Activated CD8-positive, alpha-beta memory T cell treated with anti-CD3 and anti-CD28 coated beads, Interleukin-2, amount 10 ng/mL, durations not matched to agents 7 days and 5 days (primary cell): ENCODE measurements around the gene SLC36A3. TPM values are rescaled to one million over a fixed set of nuclear protein-coding genes. Genes with fewer than 3 reads are reported as not detected.

Source experiments
- ATAC-seq: fragments of 150-1000 bp; cut with Tn5 transposase; one replicate; pipeline ENCODE4 v1.10.0; 2021; ENCODE audit warnings: moderate library complexity
- CTCF ChIA-PET: fragments of 350-600 bp; sonication (Branson Sonifier 250); formaldehyde crosslinking; loops from one replicate; lab custom pipeline; 2021; ENCODE audit warnings: antibody characterized with exemption; lab: Charles Lee
- DNase-seq: peaks from one replicate; pipeline ENCODE4 v3.0.0-alpha.2; 2020
- H3K27ac Mint-ChIP-seq: one replicate; pipeline ENCODE4 v1.8.0; 2021; ENCODE audit warnings: mild to moderate bottlenecking, mixed read lengths
- H3K27me3 Mint-ChIP-seq: one replicate; pipeline ENCODE4 v1.8.0; 2021; ENCODE audit warnings: mixed read lengths
- H3K36me3 Mint-ChIP-seq: one replicate; pipeline ENCODE4 v1.8.0; 2021; ENCODE audit warnings: mild to moderate bottlenecking, mixed read lengths
- H3K4me1 Mint-ChIP-seq: one replicate; pipeline ENCODE4 v1.8.0; 2021; ENCODE audit warnings: mixed read lengths
- H3K4me3 Mint-ChIP-seq: one replicate; pipeline ENCODE4 v1.8.0; 2021; ENCODE audit warnings: mild to moderate bottlenecking, moderate library complexity, mixed read lengths
- H3K9me3 Mint-ChIP-seq: one replicate; pipeline ENCODE4 v1.8.0; 2022; ENCODE audit warnings: low read depth, mixed read lengths
- total RNA-seq, 2 experiments: library from RNA; stranded (reverse); gene quantifications; one replicate each; pipeline ENCODE4 v1.2.3, GENCODE V29; 2021

Gene SLC36A3
- total RNA-seq, 2 experiments from 2014 or later = not detected

DNA sequence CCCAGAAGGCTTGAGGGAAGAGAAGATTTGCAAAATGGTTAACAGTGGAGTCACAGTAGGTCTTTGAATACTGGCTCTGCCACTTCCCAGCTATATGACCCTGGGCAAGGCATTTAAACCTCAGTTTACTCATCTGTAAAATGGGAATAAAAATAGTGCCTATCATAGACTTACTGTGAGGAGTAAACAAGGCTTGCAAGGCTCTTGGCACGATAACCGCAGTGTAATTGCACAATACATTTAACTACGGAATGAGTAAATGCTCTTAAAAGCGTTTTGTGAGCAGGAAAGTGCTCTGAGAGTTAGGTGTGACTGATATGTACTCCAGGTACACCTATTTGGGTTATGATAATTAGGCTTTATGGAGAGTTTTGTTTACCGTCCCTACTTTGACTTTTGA, 8.4 kb downstream of the SLC36A3 start:
- no peak for DNase-seq
- no peaks in the 10 kb centered on the region for H3K36me3 Mint-ChIP-seq
- CTCF ChIA-PET = no interaction called here

DNA sequence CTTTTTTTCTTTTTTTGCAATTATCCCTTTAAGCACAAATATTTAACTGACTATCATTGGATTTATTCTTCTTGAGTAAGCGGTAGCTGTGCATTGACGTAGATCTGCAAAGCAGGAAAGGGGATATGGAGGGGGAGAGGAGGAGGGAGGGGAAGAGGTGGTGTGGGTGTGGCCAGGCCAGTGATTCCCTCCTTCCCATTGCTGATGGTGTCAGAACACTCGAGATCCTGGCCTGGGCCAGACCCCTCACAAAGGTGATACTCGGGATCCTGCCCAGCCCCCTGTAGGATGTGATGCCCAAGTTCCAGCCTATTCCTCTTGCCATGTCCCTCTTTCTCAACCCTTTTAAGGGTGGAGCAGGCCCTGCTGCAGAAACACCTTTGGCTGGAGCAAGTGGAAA, 9.9 kb downstream of the SLC36A3 start:
- peaks cover 6% of the 10 kb centered on the region for H3K4me1 Mint-ChIP-seq
- ATAC-seq = no peak
- H3K9me3 Mint-ChIP-seq = no peaks in the 10 kb centered on the region
- CTCF ChIA-PET = no interaction called here
- peaks cover 7% of the 10 kb centered on the region for H3K27me3 Mint-ChIP-seq
- DNase-seq = no peak
- H3K27ac Mint-ChIP-seq = no peak overlapping the region
- no peaks in the 10 kb centered on the region for H3K36me3 Mint-ChIP-seq
- H3K4me3 Mint-ChIP-seq = no peak overlapping the region

More for the DNA sequence above, 8.4 kb downstream of the SLC36A3 start:
- Mint-ChIP-seq H3K9me3 (no peaks in the 10 kb centered on the region), H3K27me3 (peaks cover 7% of the 10 kb centered on the region), H3K27ac (no peak overlapping the region), H3K4me3 (no peak overlapping the region), H3K4me1 (peaks cover 6% of the 10 kb centered on the region)
- no peak for ATAC-seq

DNA sequence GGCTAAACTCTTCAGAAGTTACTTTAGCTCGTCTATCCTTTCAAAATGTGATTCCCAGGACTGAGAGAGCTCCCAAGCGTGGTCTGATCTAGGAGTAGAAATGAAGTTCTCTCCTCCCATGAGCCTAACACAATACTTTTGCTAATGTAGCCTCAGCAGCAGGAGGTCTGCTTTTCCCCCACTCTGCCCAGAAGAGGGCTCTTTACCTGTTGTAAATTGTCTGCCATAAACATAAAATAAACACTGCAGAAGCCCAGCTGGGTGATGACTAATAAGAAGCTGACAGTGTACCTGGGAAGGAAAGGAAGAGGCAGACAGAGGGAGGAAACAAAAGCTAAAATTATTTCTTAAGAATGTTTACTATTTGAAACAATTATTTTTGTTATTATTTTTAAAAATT, 15.4 kb downstream of the SLC36A3 start:
- ATAC-seq = no peak
- CTCF ChIA-PET = interaction anchor here (1.2 to 2.0 kb wide), 4 partner anchors 10 to 363 kb away, joined by 3 to 5 read pairs (median 4); no protein-coding TSS in a partner anchor
- peaks cover 3% of the 10 kb centered on the region for H3K4me1 Mint-ChIP-seq
- DNase-seq = no peak
- no peak overlapping the region for H3K27ac Mint-ChIP-seq
- H3K4me3 Mint-ChIP-seq = no peak overlapping the region
- H3K36me3 Mint-ChIP-seq = no peaks in the 10 kb centered on the region
- H3K9me3 Mint-ChIP-seq = no peaks in the 10 kb centered on the region
- H3K27me3 Mint-ChIP-seq = peaks cover 6% of the 10 kb centered on the region

DNA sequence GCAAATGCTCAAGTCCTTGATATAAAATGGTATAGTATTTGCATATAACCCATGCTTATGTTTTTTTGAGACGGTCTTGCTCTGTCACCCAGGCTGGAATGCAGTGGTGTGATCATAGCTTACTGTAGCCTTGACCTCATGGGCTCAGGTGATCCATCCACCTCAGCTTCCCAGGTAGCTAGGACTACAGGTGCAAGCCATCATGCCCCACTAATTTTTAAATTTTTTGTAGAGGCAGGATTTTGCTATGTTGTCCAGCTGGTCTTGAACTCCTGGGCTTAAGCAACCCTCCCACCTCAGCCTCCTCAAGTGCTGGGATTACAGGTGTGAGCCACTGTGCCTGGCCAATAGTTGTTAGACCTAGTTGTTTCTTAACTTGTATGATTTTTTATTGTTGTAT, 17.3 kb downstream of the SLC36A3 start:
- no peak for ATAC-seq
- CTCF ChIA-PET = interaction anchor here (1.1 to 1.2 kb wide), 2 partner anchors 30 to 121 kb away, joined by 3 to 4 read pairs; no protein-coding TSS in a partner anchor
- no peak for DNase-seq
- Mint-ChIP-seq H3K9me3 (no peaks in the 10 kb centered on the region), H3K27ac (no peak overlapping the region), H3K36me3 (no peaks in the 10 kb centered on the region), H3K4me1 (peaks cover 3% of the 10 kb centered on the region), H3K4me3 (no peak overlapping the region), H3K27me3 (peaks cover 8% of the 10 kb centered on the region)

DNA sequence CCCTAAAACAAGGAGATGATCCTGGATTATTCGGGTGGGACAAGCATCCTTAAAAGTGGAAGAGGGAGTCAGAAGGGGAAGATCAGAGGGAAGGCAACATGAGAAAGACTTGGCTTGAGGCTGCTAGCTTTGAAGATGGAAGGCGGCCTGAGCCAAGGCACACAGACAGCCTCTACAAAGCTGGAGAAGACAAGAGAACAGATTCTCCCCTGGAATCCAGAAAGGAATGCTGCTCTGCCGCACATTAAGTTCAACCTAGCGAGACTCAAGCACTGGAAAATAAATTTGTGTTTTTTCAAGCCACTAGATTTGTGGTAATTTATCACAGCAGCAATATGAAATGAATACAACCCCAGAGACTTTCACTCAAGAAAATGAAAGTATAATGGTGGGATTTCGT, 17.9 kb downstream of the SLC36A3 start:
- CTCF ChIA-PET = interaction anchor here (0.6 to 1.3 kb wide), 4 partner anchors 31 to 726 kb away, joined by 3 to 4 read pairs (median 3); no protein-coding TSS in a partner anchor
- Mint-ChIP-seq H3K4me3 (no peak overlapping the region), H3K4me1 (peaks cover 3% of the 10 kb centered on the region), H3K36me3 (no peaks in the 10 kb centered on the region), H3K9me3 (no peaks in the 10 kb centered on the region), H3K27me3 (peaks cover 8% of the 10 kb centered on the region), H3K27ac (no peak overlapping the region)
- DNase-seq = no peak
- no peak for ATAC-seq

DNA sequence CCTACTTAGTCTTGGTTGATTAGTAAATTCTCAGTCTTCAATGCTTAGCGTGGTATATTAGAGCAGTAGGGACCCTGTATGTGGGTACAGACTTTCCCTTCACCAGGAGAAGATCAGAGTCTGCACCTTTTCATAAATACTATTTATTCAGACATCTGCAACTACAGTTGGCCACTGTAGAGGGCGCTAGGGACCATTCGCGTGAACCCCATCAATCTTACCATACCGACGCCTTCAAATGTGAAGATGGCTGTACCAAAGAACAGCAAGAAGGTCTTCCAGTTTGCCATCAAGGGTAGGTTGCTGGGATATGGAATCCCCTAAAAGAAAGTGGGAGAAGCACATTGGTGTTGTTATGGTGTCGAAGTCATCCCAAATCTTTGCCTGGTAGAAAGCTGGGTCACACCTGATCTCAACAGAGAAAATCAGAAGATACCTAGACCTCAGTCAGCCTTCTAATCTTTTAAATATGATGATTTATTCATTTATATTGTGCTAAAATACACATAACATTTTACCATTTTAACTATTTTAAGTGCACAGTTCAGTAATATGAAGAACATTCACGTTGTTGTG, 19.1 kb downstream of the SLC36A3 start:
- H3K4me3 Mint-ChIP-seq = no peak overlapping the region
- peaks cover 8% of the 10 kb centered on the region for H3K27me3 Mint-ChIP-seq
- no peaks in the 10 kb centered on the region for H3K36me3 Mint-ChIP-seq
- CTCF ChIA-PET = interaction anchor here (1.3 kb wide), 1 partner anchor 32 kb away, joined by 3 read pairs; no protein-coding TSS in a partner anchor
- H3K27ac Mint-ChIP-seq = no peak overlapping the region
- ATAC-seq (no peak), DNase-seq (no peak)
- peaks cover 3% of the 10 kb centered on the region for H3K4me1 Mint-ChIP-seq
- H3K9me3 Mint-ChIP-seq = no peaks in the 10 kb centered on the region

DNA sequence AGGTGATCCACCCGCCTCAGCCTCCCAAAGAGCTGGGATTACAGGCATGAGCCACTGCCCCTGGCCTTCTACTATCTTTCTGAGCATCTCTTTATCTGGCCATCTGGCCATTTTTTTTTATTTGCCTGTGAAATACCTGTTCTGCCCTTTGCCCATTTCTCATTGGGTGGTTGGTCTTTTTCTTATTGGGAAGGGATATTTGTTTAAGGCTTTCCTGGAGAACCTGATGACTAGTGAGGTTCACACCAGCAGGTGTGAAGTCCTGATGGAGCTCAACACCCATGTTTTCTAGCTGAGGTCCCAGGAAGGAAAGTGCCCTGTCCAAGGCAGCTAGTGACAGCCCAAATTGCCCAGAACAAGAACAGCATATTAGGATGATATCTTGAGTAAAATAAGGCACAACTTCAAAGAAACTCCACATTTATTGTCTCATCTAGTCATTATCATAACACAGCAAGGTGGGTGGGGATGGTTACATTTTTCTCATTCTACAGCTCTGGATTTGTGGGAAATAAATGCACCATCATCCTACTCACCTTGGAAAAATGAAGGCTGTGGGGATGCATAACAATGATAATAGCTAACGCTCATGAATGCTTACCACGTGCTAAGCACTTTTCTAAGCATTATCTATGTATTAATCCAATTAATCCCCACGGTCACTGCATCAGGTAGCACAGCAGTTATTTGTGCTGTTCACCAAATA, 20.3 kb downstream of the SLC36A3 start:
- H3K27me3 Mint-ChIP-seq = peaks cover 8% of the 10 kb centered on the region
- ATAC-seq (no peak), DNase-seq (no peak)
- H3K4me3 Mint-ChIP-seq = no peak overlapping the region
- CTCF ChIA-PET = no interaction called here
- no peak overlapping the region for H3K27ac Mint-ChIP-seq
- no peaks in the 10 kb centered on the region for H3K36me3 Mint-ChIP-seq
- no peaks in the 10 kb centered on the region for H3K9me3 Mint-ChIP-seq
- H3K4me1 Mint-ChIP-seq = peaks cover 2% of the 10 kb centered on the region

DNA sequence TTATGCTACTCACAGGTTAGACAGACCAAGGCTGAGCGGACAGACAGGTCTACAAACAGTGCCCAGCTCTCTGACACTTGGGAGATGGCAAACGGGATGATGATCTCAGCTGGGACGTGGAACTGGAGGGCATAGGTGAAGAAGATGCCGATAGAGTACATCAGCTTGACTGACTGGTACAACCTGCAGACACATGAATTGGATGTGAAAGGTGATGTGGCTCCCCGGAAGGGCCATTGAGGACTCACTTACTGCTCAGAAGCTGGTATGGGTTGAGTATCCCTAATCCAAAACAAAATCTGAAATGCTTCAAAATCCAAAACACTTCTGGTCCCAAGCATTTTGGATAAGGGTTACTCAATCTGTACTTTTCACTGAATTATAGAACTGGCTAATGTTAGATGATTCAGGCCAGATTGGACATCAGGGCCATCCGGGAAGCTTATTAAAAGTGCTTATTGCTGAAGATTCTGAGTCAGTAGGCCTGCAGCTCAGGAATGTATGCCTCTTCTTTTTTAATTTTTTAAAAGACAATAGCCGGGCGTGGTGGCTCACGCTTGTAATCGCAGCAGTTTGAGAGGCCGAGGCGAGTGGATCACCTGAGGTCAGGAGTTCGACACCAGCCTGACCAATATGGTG, 22.4 kb downstream of the SLC36A3 start:
- Mint-ChIP-seq H3K27me3 (peaks cover 13% of the 10 kb centered on the region), H3K4me1 (no peaks in the 10 kb centered on the region)
- CTCF ChIA-PET = no interaction called here

DNA sequence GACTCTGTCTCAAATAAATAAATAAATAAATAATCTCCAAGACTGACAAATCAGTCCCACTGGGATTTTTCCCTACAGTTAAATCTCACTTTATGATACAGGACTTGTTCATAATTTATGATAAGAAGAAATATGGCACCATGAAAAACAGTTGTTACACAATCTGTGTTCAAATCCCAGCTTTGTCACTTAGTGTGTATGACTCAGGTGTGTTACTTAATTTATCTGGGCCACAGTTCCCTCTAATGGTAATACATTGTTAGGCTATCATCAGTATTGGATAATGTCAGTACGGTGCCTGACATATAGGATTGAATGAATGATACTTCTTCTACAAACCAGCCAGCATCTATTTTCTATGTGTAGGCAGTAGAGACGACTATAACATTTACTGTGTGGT, 23.1 kb downstream of the SLC36A3 start:
- DNase-seq (no peak), ATAC-seq (no peak)
- Mint-ChIP-seq H3K27me3 (peaks cover 11% of the 10 kb centered on the region), H3K4me1 (no peaks in the 10 kb centered on the region), H3K27ac (no peak overlapping the region), H3K4me3 (no peak overlapping the region), H3K9me3 (no peaks in the 10 kb centered on the region), H3K36me3 (no peaks in the 10 kb centered on the region)
- CTCF ChIA-PET = interaction anchor here (1.0 kb wide), 1 partner anchor 151 kb away, joined by 3 read pairs; no protein-coding TSS in a partner anchor

More for the DNA sequence above, 22.4 kb downstream of the SLC36A3 start:
- no peaks in the 10 kb centered on the region for H3K36me3 Mint-ChIP-seq
- H3K9me3 Mint-ChIP-seq = no peaks in the 10 kb centered on the region
- no peak for ATAC-seq
- no peak for DNase-seq
- H3K4me3 Mint-ChIP-seq = no peak overlapping the region
- H3K27ac Mint-ChIP-seq = no peak overlapping the region

DNA sequence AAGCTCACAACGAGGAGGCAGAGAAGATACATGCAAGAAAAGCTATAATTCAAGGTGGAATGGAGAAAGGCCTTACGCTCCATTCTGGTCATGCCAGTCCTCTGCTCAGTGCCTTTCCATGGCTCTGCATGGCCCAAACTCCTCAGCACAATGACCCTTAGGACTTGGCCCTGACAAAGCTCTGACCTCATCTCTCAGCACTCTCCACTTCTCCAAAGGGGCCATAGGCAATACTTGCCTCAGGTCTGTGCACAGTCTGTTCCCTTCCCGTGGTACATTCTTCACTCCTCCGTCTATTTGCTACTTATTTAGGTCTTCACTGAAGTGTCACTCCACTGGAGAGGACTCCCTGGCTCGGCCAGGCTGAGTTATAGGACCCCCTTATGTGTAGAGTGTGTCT, 24.7 kb downstream of the SLC36A3 start:
- H3K9me3 Mint-ChIP-seq = no peaks in the 10 kb centered on the region
- CTCF ChIA-PET = no interaction called here
- DNase-seq (no peak), ATAC-seq (no peak)
- H3K4me3 Mint-ChIP-seq = no peak overlapping the region
- H3K36me3 Mint-ChIP-seq = no peaks in the 10 kb centered on the region
- no peaks in the 10 kb centered on the region for H3K4me1 Mint-ChIP-seq
- H3K27me3 Mint-ChIP-seq = peaks cover 10% of the 10 kb centered on the region
- H3K27ac Mint-ChIP-seq = no peak overlapping the region

DNA sequence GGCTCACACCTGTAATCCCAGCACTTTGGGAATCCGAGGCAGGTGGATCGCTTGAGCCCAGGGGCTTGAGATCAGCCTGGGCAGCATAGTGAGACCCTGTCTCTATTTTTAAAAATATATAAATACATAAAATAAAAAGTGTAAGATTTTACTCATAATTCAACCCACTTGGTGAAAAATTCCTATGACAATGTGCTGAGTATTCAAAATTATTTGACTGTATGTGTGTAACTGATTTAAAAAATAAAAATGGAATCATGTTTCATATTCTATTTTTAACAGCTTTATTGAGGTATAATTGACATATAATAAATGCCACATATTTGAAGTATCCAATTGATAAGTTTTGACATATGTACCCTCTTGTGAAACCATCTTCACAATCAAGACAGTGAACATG, 27.8 kb downstream of the SLC36A3 start:
- H3K36me3 Mint-ChIP-seq = no peaks in the 10 kb centered on the region
- no peak overlapping the region for H3K4me3 Mint-ChIP-seq
- DNase-seq = no peak
- H3K4me1 Mint-ChIP-seq = no peaks in the 10 kb centered on the region
- H3K27ac Mint-ChIP-seq = no peak overlapping the region
- ATAC-seq = no peak
- H3K9me3 Mint-ChIP-seq = no peaks in the 10 kb centered on the region
- CTCF ChIA-PET = no interaction called here
- H3K27me3 Mint-ChIP-seq = peaks cover 6% of the 10 kb centered on the region

DNA sequence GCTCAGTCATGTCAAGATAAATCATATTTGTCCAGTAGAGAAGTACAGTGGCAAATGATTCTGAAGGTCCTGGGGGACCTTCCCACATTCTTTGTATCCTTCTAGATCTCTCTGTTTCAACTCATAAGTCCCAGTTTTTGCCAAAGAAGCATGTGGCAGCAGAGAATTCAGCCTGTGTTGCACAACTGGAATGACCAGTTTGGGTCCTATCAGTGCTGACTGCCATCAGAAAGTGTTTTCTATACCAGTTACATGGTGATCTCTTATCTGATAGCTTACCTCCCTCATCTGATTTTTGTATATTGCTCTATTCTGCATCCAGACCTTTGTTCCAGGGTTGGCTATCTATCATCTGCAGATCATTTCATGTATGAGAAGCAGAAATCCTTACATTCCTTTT, 28.9 kb downstream of the SLC36A3 start:
- Mint-ChIP-seq H3K4me3 (no peak overlapping the region), H3K36me3 (no peaks in the 10 kb centered on the region), H3K4me1 (no peaks in the 10 kb centered on the region), H3K27me3 (peaks cover 6% of the 10 kb centered on the region), H3K27ac (no peak overlapping the region), H3K9me3 (no peaks in the 10 kb centered on the region)
- CTCF ChIA-PET = interaction anchor here (0.8 kb wide), 1 partner anchor 22 kb away, joined by 3 read pairs; no protein-coding TSS in a partner anchor
- DNase-seq = no peak
- no peak for ATAC-seq

DNA sequence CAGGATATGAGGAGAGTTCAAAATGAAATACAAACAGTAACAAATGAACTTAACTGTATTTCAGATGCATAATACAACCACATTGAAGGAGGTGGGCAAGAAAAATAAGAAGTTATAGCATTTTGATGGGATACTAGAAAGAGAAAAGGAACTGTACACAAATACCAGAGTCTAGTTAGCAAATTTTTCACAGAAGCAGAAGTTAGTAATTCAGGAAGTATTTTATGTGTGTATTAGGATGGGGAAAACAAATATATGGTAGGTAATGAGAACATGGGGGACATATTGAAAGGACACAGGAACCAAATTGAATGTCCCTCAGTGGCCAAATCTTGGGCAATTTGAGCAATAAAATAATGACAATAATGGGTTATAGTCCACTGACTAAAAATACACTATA, 32.2 kb downstream of the SLC36A3 start:
- Mint-ChIP-seq H3K9me3 (no peaks in the 10 kb centered on the region), H3K4me1 (no peaks in the 10 kb centered on the region), H3K36me3 (peaks cover 12% of the 10 kb centered on the region), H3K27ac (no peak overlapping the region), H3K4me3 (no peak overlapping the region), H3K27me3 (peaks cover 3% of the 10 kb centered on the region)
- no peak for DNase-seq
- no peak for ATAC-seq
- CTCF ChIA-PET = no interaction called here
